Stimulated activated CD4-positive, alpha-beta T cell treated with anti-CD3 and anti-CD28 coated beads, TNF-alpha, amount 100 ng/mL, for 4 hours (primary cell): Measurements from ENCODE around the gene DDX59.

Experiments
- DNase-seq, 3 experiments: peaks; one replicate each; pipeline ENCODE4 v3.0.0-alpha.2; 2020; ENCODE audit warnings: low read depth in 3 of 3

DDX59 gene

GRCh38 chr1:200669314-200670241 is at the start of gene DDX59:
TSS of gene DDX59 (minus strand) at chr1:200669907. CDS start at chr1:200666740, 3,167 bp downstream.
- DNase-seq: peak; percentile 82 to 87 (median 84)

DNA sequence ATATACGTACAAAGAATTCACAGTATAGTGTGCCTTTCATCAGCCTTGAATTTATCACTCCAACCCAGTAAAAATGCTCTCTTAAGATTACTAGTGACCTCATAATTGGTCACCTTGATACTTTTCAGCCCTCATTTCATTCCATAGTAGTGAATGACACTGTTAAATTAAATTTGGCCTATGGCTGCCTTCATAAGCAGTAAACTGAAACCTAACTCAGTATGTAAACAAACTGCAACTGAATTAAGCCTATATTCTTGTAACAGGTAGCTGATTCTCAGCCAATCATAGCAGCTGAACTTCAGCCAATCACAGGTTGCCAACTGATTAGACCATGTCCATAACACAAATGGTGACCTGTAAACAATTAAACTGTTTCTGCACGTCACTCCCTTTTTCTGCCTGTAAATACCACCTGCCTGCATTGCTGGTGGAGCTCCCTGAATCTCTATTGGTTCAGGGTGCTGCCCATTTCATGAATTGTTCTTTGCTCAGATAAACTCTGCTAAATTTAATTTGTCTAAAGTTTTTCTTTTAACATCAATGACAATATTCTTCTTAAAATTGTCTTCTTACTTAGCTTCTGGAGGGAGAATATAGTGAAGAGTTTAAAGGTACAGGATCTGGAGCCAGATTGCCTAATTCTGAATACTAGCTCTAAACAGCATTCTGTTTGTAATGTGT is 44.9 kb upstream of the DDX59 start:
- DNase-seq: no peak

DNA sequence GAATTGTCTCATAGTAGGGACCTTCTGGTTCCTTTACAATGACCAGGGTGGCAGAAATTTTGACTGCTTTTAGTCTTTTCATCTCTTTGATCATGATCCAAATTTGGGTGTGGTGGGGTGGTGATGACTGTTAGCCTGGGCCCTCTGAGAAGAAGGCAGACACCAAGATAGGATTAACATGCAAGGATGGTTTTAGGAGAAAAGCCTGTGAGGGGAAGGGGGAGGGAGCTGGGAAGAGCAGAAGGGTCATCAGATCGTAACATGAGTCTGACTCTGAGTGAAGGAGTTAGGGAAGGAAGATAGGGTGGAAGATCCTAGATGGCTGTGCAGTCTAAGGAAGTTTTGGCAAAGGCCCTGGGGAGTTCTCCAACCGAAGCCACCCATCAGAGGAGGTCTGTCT is 40.5 kb upstream of the DDX59 start:
- no peak for DNase-seq

DNA sequence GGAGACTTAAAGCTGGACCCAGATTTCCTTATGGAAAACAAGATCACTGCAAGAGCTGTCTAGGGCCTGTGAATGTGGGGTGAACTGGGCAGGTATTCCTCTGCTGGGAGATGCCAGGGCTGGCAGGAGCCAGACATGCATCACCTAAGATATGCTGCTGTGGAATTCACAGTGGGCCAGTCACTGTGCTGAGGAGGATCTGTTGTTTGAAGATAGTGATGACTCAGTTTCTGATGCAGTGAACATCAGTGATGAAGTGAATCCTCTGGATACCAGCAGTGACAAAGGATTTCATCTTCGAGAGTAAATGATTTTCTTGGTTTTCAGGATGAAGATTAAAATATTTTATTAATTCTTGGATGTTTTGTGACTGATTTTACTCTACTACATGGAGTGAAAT is 39.1 kb upstream of the DDX59 start:
- DNase-seq: no peak

DNA sequence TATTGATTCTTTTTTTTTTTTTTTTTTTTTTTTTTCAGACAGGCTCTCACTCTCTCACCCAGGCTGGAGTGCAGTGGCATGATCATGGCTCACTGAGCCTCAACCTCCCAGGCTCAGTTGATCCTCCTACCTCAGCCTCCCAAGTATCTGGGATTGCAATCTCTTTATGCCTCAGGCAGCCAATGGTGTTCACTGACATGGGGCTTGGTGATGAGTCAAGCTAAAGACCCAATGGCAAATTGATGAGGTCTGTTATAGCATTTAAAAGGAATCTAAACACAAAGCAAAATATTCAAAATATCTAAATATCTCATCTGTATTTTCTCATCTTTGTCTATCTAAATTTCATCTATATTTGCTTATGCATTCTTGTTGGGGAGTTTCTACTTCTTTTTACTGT is 38.5 kb upstream of the DDX59 start:
- DNase-seq: no peak

DNA sequence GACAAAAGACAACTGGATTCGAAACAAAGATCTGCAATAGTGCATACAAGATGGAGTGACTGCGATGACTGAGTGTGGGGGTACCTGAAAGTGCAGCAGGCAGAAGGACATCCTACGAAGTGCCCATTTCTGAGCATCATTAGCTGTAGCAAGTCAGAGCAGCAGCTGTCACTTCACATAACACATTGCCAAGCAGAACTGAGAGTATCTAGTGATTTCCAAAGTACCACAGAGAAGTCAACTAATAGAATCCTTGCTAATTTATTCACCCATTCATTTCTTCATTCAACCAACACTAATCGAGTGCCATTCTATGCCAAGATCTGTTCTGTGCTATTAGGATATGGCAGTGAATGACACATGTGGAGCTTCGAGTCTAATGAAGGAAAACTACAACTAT is 37.4 kb upstream of the DDX59 start:
- no peak for DNase-seq

DNA sequence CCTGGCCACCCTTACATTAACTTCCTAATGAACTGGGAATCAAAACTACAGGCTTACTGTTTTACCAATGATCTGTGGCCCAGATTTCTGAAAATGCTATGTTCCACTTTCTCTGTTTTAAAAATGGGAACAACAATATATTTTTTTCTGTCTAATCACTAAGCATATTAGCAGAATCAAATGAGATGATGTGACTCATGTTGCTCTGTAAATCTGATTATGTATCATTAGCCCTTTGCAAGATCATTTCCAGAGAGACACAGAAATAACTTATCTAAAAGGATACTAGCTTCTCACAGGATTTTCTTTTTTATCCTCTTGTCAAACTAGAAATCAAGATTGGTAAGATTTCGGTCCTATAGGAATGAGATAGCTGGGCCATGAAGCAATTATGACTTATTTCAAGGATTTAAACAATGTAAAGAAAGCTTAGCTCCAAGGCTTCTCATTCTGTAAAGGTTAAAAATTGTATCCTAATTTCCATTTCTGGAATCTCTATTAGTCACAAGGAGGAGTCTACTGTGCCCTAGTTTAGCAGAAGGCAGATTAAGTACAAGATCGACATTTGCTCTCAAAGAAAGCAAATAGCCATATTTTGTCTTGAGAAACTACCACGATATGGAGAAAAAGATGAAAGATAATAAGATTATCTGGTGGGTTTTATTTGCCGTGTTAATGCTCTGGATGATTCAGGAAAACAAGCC is 36.6 kb upstream of the DDX59 start:
- no peak for DNase-seq

- no peak for DNase-seq
These were observed 35.3 kb upstream of the DDX59 start for GRCh38 chr1:200704986-200705500.

DNA sequence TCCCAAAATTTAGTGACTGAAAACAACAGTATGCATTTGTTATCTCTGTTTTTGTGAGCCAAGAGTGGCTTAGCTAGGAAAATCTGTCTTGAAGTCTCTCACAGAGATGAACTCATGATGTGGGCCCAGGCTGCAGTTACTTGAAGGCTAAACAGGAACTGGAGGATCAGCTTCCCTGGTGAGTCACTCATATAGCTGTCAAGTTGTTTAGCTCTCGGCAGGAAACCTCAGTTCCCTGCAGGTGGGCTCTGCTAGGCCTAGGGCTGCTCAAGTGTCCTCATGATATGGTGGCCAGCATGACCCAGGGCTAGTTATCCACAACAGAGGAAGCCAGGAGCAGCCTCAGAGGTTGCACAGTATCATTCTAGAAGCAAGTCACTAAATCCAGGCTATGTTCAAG is 30.2 kb upstream of the DDX59 start:
- no peak for DNase-seq

DNA sequence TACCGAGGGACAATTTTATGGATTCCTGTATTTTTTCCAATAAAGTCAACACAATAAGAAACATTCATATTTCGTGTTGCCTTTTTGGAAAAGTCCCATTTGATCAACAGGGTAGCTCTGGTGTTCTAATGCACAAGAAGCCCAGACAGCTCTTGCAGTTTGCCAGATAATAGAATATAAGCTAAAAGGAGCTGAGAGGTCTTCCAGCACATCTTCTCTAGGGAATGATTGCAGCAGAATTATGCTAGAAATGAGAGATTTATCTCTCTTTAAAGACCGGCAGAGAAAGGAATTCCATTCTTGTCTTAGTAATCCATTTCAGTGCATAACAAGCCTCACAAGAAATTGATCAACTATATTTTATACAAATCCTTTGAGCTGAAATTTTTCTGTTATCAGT is 25.0 kb upstream of the DDX59 start:
- no peak for DNase-seq

- DNase-seq: no peak
These were observed 23.6 kb upstream of the DDX59 start for GRCh38 chr1:200693327-200693726.

DNA sequence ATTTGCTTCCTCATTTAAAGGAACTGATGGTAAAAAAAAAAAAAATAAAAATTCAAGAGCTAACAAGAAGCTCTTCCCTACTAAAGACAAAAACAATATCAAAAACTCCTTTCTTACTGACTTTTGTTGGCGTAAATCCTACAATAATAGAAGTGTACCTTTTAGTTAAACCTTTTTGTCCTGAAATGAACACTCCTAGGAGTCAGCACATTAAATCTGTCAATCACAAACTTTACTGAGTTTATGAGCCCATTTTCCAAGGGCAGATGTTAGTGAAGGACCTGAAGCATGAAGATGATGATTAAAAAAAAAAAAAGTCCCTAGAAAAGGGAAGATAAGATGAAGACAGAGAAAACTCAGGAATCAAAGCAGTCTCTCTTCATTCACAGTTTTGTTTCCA is 22.6 kb upstream of the DDX59 start:
- no peak for DNase-seq

DNA sequence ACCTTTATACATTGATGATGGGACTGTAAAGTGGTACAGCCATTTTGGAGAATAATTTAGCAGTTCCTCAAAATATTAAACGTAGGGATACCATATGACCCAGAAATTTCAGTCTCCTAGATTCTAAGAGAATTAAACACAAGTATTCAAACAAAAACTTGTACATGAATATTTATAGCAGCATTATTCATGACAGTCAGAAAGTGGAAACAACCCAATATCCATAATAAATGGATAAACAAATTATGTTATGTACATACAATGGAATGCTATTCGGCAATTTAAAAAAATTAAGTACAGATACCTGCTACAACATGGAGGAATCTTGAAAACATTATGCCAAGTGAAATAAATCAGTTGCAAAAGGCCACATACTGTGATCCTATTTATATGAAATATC is 16.9 kb upstream of the DDX59 start:
- DNase-seq: no peak

DNA sequence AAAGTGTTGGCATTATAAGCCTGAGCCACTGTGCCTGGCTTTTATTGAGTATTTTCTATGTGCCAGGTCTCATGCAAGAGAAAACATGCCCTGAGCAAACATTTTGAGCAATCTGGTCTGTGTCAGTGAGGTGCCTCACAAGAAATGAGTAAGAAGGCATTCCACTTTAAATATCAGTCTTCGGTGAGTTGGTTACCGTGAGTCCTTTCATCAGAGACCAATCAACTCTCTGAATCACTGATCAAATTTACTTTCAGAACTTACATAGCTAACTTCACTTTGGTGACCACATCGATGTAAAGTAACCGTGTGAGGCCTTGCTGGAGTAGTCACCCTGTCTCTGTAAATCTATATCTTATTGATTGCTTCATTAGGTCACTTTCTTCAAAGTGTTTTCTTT is 14.3 kb upstream of the DDX59 start:
- DNase-seq: no peak

- no peak for DNase-seq
These were observed 13.6 kb upstream of the DDX59 start for GRCh38 chr1:200683298-200683697.

GRCh38 chr1:200681231-200681630 is 11.5 kb upstream of the DDX59 start:
- no peak for DNase-seq

- no peak for DNase-seq
These were observed 7.1 kb upstream of the DDX59 start for GRCh38 chr1:200676829-200677228.

- DNase-seq: no peak
These were observed 5.8 kb upstream of the DDX59 start for GRCh38 chr1:200675588-200675852.

DNA sequence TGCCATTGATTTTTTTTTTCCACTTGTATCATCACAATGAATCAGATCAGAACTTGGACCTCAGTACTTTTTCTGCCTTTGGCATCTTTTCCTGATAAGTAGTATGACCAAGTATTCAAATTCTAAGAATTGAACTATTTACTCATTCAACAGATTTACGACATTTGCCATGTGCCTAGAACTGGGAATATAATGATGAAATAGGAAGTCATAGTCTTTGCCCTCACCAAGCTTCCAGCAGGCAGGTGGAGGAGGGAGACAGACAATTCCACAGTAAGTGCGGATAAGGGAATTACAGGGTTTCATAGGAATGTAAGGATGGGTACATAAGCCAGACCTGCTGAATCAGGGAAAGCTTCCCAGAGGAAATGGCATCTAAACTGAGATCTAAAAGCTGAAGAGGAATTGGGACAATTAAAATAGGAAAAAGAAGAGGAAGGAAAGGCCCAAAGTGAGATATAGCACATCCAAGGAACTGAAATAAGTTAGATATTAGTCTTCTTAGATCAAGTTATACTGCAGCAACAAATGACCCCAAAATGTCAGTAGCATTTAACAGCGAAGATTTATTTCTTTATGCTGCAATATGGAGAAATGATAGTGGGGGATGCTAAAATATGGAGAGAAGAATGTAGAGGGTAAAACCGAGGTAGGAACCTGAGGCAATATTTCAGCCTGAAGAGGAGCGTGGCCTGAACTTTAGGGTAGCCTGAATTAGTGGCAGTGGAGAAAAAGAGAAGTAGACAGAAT is 5.3 kb upstream of the DDX59 start:
- DNase-seq: no peak

DNA sequence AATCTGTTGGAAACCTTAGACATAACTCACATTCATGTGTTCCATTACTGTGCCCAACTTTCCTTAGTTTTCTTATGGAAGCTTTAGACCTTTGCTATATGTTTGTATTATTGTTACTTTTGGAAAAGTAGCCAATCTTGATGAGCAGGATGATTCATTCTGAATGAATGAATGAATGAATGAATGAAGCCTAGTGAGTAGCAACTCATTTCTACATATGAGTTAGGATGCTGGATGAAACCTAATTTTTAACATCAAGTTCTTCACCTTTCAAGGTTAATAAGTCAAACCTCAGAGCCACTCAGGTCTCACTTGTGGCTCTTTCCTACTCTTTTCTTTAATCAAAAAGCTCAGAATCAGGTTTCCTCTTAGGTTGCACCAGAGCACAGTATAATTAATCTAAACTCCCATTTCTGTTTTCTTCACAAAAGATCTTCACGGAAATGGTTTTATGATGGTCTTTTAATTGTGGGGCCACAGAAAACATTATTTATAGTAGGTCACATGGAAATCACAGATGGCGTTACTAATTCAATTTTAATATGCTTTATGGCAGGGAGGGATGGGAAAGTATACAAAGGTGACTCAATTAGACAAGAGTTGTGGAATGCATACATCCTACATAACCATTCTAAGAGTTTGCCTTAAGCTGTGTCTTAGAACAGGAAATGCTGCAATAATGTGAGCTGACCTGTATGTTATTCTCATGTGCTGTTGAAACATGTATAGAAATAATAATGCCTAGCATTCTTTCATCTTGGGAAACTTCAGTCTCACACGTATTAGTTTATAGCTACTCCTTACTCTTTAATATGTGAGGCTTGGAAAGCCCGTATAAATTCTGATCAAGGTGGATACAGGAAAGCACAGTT is 4.5 kb upstream of the DDX59 start:
- no peak for DNase-seq

DNA sequence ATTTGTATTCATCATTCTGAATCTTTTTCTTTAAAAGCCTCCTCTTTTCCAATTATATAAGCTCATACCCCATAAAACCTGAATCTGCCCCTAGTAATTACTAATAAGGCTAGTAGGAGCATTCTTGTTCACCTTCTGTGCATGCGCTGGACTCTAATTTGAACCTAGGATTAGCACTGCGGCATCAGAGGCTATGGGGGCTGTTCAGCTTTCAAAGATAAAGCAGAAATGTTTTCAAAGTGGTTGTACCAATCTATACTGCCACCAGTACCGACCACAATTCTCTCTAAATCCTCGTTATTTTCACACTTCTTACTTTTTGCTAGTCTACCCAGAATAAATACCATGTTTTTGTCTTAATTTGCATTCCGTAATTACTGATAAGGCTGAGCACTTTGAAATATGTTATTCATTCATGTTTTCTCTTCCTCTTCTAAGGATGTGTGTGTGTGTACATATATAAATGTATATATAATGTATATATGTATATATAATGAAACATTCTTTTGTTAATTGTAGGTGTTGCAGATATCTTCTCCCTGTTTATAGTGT is 1.6 kb upstream of the DDX59 start:
- DNase-seq: no peak
